GM12878 (cell line): ENCODE results near the gene ATN1. TPM values are rescaled to one million over a fixed set of nuclear protein-coding genes. Genes with fewer than 3 reads are reported as not detected.

Experiments
- ASH2L ChIP-seq: fragments of 300-600, 200-600 bp; sonication (generic); IDR thresholded peaks from 2 replicates; pipeline ENCODE4 v1.6.1; 2017; ENCODE audit warnings: low read depth, mild to moderate bottlenecking, borderline replicate concordance
- BRCA1 ChIP-seq: IDR thresholded peaks from 2 replicates; pipeline ENCODE4 v1.6.1; 2011; ENCODE audit warnings: low read depth, low read length, improper control_type of control experiment
- CBX5 ChIP-seq: sonication (generic); IDR thresholded peaks from 2 replicates; pipeline ENCODE4 v1.6.1; 2016; ENCODE audit warnings: low read depth, moderate library complexity, mild to moderate bottlenecking, inconsistent platforms
- CEBPB ChIP-seq, 2 experiments: fragments of 150-350 bp in 1 of 2; IDR thresholded peaks; 2 replicates each; pipeline ENCODE4 v1.6.1; 2012 to 2014; ENCODE audit warnings: low read depth in 2 of 2, low read length in 2 of 2, borderline replicate concordance in 1 of 2, inconsistent platforms in 1 of 2
- CEBPZ ChIP-seq: fragments of 150-350 bp; IDR thresholded peaks from 2 replicates; pipeline ENCODE4 v1.6.1; 2016; ENCODE audit warnings: low read depth, low read length
- DPF2 ChIP-seq: fragments of 450-650 bp; IDR thresholded peaks from 2 replicates; pipeline ENCODE4 v1.6.1; 2017; ENCODE audit warnings: mild to moderate bottlenecking
- ELK1 ChIP-seq: IDR thresholded peaks from 2 replicates; pipeline ENCODE4 v1.6.1; 2012; ENCODE audit warnings: low read depth, low read length, improper control_type of control experiment
- EP300 ChIP-seq, 2 experiments: fragments of 150-350 bp in 1 of 2; IDR thresholded peaks; 2 replicates each; pipeline ENCODE4 v1.6.1; 2011 to 2012; ENCODE audit warnings: low read depth in 2 of 2, low read length in 2 of 2, borderline replicate concordance in 1 of 2, improper control_type of control experiment in 1 of 2, inconsistent platforms in 1 of 2; ENCODE audit not compliant: control insufficient read depth in 1 of 2
- GATAD2B ChIP-seq: fragments of 450-650 bp; conservative IDR thresholded peaks from 2 replicates; pipeline ENCODE4 v1.6.1; 2017; ENCODE audit warnings: low read depth, mild to moderate bottlenecking, moderate library complexity
- IRF3 ChIP-seq: fragments of 450-650 bp; IDR thresholded peaks from 2 replicates; pipeline ENCODE4 v1.6.1; 2014; ENCODE audit warnings: mild to moderate bottlenecking
- MXI1 ChIP-seq: fragments of 150-350 bp; IDR thresholded peaks from 2 replicates; pipeline ENCODE4 v1.6.1; 2011; ENCODE audit warnings: low read depth, mild to moderate bottlenecking, inconsistent platforms, low read length, improper control_type of control experiment
- NKRF ChIP-seq: fragments of 450-650 bp; conservative IDR thresholded peaks from 2 replicates; pipeline ENCODE4 v1.6.1; 2017; ENCODE audit warnings: mild to moderate bottlenecking, moderate library complexity
- PAX8 ChIP-seq: fragments of 450-650 bp; IDR thresholded peaks from 2 replicates; pipeline ENCODE4 v1.6.1; 2017; ENCODE audit warnings: mild to moderate bottlenecking, moderate library complexity
- POLR2A ChIP-seq: IDR thresholded peaks from 2 replicates; pipeline ENCODE4 v1.6.1; 2011; ENCODE audit warnings: low read depth, mild to moderate bottlenecking, low read length
- RAD51 ChIP-seq: fragments of 450-650 bp; IDR thresholded peaks from 2 replicates; pipeline ENCODE4 v1.6.1; 2016; ENCODE audit warnings: moderate library complexity, mild to moderate bottlenecking, inconsistent platforms
- RBBP5 ChIP-seq: fragments of 200-600 bp; sonication (generic); conservative IDR thresholded peaks from 2 replicates; pipeline ENCODE4 v1.6.1; 2016
- SPI1 ChIP-seq: IDR thresholded peaks from 2 replicates; pipeline ENCODE4 v1.6.1; 2011; ENCODE audit warnings: low read depth, mild to moderate bottlenecking, low read length, moderate library complexity, borderline replicate concordance; ENCODE audit not compliant: insufficient read depth
- SUPT20H ChIP-seq: IDR thresholded peaks from 2 replicates; pipeline ENCODE4 v1.6.1; 2011; ENCODE audit warnings: low read depth, mild to moderate bottlenecking, low read length, moderate library complexity, borderline replicate concordance; ENCODE audit not compliant: control insufficient read depth
- TCF3 ChIP-seq: IDR thresholded peaks from 2 replicates; pipeline ENCODE4 v1.6.1; 2012; ENCODE audit warnings: low read depth, mild to moderate bottlenecking, low read length, borderline replicate concordance; ENCODE audit not compliant: insufficient read depth
- polyA plus RNA-seq, 11 experiments: library from polyadenylated mRNA; depleted of rRNA in 4 of 11; unstranded in 6 of 11; stranded (reverse) in 5 of 11; fragments of >200 nt; fragmentation: Nextera tagmentation in 4 of 11; fragmentation: Illumina TruSeq in 1 of 11; extraction: Ambion mirVana in 4 of 11; extraction: Trizol in 1 of 11; gene quantifications; 1 replicate in 1 of 11; 2 replicates in 10 of 11; pipeline versions ENCODE4 v1.2.1 to v1.2.3, GENCODE V29; 2011 to 2016; ENCODE audit warnings: inconsistent platforms in 2 of 11, missing spikeins in 2 of 11, low read depth in 1 of 11
- total RNA-seq, 4 experiments: library from RNA; depleted of rRNA in 3 of 4; stranded (reverse); fragments of >200 nt in 3 of 4; fragmentation: Illumina TruSeq in 1 of 4; extraction: Trizol in 1 of 4; gene quantifications; 2 replicates each; pipeline versions ENCODE4 v1.2.1 to v1.2.3, GENCODE V29; 2013 to 2021

Gene ATN1
- total and polyA plus RNA-seq, 10 of the 15 experiments (the other 5 are each of a cell fraction or from before 2014, with no cell fraction given), result 0.08 to 44.5 (median 5.0) TPM

GRCh38 chr12:6965026-6965661, 37.4 kb downstream of the ATN1 start (continued):
- TF ChIP-seq MXI1 (peak; percentile 88), SPI1 (no peak; the same call in 1 of the 2 replicates), CEBPZ (no peak), RBBP5 (no peak), ASH2L (no peak), EP300 (IDR thresholded peaks at IDR 0.05; ENCODE audit: borderline replicate concordance in 1 of 2, control insufficient read depth in 1 of 2, low read depth in 2 of 2, low read length in 2 of 2) (0 out of 4 replicates have a peak, but pooled peaks of 1 of the 2 experiments have one; percentile 11), NKRF (no peak), TCF3 (0 out of 2 replicates have a peak, but pooled peaks have one; percentile 25), POLR2A (peak; percentile 44; the same call in 1 of the 2 replicates), ELK1 (no peak), CEBPB (IDR thresholded peaks at IDR 0.05; ENCODE audit: borderline replicate concordance in 1 of 2, low read depth in 2 of 2, low read length in 2 of 2) (no peak), GATAD2B (no peak), RAD51 (peak; percentile 80), SUPT20H (no peak), IRF3 (no peak), PAX8 (no peak), CBX5 (no peak), BRCA1 (no peak), DPF2 (no peak)
